ENCODE data around the gene DNAJC17.

Gene DNAJC17, protein sequence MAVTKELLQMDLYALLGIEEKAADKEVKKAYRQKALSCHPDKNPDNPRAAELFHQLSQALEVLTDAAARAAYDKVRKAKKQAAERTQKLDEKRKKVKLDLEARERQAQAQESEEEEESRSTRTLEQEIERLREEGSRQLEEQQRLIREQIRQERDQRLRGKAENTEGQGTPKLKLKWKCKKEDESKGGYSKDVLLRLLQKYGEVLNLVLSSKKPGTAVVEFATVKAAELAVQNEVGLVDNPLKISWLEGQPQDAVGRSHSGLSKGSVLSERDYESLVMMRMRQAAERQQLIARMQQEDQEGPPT

GRCh38 chr15:40807028-40807887 lies at the start of gene DNAJC17, which contains the start of gene ZFYVE19:
DNAJC17 (minus strand) TSS chr15:40807473; CDS start chr15:40807446, 27 bp downstream.
ZFYVE19 (plus strand) TSS chr15:40807089; CDS start chr15:40807590, 501 bp downstream.
- DNase-seq = peak; percentile 98

DNA sequence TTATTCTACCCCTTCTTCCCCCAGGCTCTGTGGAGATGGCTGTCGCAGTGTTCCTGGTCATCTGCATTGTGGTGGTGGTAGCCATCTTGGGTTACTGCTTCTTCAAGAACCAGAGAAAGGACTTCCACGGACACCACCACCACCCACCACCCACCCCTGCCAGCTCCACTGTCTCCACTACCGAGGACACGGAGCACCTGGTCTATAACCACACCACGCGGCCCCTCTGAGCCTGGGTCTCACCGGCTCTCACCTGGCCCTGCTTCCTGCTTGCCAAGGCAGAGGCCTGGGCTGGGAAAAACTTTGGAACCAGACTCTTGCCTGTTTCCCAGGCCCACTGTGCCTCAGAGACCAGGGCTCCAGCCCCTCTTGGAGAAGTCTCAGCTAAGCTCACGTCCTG lies 49.5 kb upstream of the DNAJC17 start:
- DNase-seq = no peak

- DNase-seq = no peak
Observed at GRCh38 chr15:40855706-40856234, 48.5 kb upstream of the DNAJC17 start.

GRCh38 chr15:40854161-40854560 lies 46.9 kb upstream of the DNAJC17 start:
- no peak for DNase-seq

- DNase-seq = no peak
Observed at GRCh38 chr15:40853241-40853890, 46.1 kb upstream of the DNAJC17 start.

- DNase-seq = no peak
Observed at GRCh38 chr15:40852529-40852928, 45.3 kb upstream of the DNAJC17 start.

GRCh38 chr15:40850576-40851112 lies 43.4 kb upstream of the DNAJC17 start:
- no peak for DNase-seq

DNA sequence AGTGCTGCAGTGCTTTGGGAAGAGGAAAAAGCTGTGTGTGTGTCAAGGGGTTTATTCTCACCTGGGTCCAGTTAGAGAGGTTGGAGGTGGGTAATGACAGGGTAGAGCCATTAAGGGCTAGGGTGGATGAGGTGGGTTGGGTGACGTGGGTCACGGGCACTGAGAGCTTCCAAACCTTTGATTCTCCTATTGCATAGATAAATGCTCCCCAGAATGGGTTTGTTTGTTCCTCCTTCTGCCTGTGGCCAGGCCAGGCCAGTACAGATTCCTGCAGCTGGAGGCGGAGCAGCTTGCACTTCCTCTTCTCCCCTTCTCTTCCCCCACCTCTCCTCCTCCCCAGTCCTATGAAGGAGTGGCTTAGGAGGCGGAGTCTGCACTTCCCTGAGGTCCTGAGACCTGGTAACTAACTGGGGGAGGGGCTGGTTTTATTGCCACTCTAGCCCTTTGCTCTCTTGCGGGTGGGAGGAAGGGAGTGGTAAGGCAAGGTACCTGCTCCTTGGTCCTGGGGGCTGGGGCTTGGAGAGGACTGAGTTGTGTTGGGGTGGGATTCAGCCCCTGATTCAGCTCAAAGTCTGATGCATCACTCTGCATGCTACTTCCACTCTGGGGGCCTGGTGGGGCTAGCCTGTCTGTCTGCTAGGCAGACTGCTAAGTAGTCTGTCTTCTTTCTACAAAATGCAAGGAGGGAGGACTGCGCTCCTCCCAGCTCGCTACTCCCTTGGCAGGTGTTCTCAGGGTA lies 40.1 kb upstream of the DNAJC17 start:
- DNase-seq = peak; percentile 98

DNA sequence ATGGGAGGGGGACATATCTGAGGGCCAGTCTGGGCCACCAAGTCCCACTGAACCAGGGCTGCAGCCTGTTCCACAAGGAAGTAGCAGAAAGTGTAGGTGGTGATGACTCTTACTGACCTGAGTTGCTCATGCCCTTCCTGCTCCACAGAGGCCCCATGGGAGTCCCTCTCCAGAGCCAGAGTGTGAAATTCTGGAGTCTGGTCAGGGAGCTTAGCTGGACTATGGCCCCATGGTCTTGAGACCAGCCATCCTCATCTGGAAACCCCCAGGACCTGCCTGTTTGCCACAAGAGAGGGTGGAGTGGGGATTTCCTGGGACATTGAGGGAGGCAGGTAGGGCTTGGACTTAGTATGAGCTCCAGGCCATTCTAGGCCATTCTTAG lies 39.6 kb upstream of the DNAJC17 start:
- no peak for DNase-seq

DNA sequence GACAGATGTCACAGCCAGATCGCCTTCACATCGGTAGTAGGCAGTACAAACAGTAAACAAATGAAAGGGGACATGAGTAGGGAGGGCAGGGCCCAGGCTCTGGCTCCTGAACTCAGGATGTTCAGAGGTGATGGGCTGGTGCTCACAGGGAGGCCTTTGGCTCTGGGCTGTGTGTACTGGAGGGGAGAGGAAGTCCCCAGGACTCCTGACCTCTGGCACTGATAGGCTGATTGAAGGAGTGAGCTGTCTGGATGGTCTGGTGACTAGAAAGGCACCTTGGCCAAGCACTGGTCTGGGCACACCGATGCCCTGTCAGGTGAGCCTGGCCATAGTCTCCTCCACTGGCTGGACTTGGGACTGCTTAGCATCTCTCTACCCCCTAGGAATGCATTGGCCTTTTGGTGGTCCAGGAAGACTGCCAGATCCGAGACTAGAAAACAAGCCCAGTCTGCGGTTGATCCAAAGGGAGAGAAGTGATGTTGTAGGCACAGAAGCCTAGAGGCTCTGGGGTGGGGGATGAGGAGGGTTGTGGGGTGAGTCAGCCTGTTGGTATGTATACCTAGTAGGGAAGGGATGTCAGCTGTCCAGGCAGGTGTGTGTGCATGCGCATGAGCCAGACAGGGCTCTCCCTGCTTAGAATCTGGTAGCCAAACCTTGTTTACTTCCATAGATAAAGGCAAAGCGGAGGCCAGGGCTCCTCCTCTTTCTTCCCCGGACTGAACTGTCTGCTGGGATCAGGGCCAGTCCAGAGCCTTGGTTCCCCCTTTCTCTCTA lies 38.4 kb upstream of the DNAJC17 start:
- no peak for DNase-seq

- no peak for DNase-seq
Observed at GRCh38 chr15:40845036-40845435, 37.8 kb upstream of the DNAJC17 start.

DNA sequence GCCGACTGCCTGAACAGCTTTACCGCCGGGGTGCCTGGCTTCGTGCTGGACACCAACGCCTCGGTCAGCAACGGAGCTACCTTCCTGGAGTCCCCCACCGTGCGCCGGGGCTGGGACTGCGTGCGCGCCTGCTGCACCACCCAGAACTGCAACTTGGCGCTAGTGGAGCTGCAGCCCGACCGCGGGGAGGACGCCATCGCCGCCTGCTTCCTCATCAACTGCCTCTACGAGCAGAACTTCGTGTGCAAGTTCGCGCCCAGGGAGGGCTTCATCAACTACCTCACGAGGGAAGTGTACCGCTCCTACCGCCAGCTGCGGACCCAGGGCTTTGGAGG lies 37.4 kb upstream of the DNAJC17 start:
- DNase-seq = no peak

DNA sequence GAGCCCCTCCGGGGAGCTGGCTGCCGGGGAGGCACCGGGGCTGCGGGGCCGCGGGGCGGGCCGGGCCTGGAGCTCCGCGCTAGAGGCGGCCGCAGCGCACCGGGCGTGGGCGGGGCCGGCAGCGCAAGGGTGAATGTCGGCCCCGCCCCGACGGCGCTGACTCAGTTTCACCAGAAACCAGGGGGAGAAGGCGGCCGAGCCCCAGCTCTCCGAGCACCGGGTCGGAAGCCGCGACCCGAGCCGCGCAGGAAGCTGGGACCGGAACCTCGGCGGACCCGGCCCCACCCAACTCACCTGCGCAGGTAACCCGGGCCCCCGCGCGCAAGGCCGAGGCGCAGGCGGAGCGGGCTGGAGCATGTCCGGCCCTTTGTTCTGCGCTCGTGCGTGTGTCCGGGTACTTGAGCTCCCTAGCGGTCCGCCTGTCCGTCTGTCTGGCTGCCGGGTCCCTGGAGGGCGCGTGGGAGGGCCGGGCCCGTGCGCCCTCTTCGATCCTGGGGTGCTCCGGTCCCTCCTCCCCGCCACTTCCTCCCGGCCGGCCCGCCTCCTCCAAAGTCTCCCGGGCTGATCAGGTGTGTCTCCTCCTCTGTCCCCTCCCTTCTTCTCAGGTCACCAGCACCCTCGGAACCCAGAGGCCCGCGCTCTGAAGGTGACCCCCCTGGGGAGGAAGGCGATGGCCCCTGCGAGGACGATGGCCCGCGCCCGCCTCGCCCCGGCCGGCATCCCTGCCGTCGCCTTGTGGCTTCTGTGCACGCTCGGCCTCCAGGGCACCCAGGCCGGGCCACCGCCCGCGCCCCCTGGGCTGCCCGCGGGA lies 36.8 kb upstream of the DNAJC17 start, which contains the start of gene SPINT1:
Gene SPINT1 (plus strand): TSS at position 164 of the 811 bp plus-strand sequence. CDS start 507 bp downstream, at position 671.
- no peak for DNase-seq

DNA sequence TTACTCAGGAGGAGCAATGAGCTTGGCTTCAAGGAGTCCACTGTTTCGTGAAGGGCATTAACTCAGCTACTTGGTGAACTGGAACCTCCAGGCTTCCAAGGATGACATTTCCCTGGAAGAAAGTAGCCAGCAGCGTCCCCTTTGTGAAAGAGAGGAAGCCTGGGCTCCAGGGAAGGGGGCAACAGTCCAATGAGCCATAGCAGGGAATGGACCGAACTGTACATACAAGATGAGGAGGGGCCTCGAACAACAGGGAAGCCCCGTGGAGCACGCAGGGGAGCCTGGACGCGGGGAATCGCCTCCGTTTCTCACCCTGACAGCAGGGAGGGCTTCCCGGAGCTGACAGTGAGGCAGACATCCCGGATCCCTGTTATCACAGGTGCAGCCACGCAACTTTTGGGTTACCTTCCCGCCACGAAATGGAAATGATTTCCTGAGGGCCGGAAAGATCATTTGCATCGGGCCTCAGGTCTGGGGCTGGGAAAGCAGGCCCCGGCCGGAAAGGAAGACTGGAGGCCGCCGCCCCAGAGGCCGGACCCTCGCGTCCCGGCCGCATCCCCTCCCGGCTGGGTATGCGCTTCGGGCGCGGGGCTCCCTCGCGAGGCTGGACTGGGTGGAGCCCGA lies 36.1 kb upstream of the DNAJC17 start:
- no peak for DNase-seq

DNA sequence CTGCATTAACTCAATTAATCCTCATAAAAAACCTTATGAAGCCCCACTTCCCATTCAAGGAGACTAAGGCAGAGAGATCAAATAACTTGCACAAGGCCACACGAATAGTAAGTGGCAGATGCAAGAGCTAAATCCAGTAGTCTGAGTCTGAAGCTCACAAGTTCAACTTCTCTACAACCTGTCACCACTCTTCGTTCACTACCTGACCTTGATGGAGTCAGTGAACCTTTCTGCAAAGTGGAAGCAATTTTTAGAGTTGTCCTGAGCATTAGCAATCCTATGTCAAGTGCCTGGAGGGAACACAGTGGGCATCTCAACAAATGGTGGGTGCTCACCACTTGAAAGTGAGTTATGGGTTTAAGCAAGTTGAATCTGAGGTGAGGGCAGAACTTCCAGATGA lies 34.5 kb upstream of the DNAJC17 start:
- no peak for DNase-seq

GRCh38 chr15:40838756-40839155 lies 31.5 kb upstream of the DNAJC17 start:
- DNase-seq = no peak

DNA sequence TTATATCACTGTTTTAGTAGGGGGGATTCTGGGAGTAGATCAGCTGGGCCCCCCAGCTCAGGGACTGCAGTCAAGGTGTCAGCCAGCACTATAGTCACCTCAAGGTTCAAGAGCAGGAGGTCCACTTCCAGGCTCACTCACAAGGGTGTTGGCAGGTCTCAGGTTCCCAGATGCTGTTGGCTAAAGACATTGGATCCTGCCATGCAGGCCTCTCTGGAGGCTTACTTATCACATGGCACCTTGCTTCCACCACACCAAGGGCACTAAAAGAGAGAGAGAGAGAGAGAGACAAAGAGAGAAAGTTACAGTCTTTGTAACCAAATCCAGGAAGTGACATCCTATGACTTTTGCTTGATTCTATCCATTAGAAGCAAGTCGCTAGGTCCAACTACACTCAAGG lies 28.7 kb upstream of the DNAJC17 start:
- no peak for DNase-seq

DNA sequence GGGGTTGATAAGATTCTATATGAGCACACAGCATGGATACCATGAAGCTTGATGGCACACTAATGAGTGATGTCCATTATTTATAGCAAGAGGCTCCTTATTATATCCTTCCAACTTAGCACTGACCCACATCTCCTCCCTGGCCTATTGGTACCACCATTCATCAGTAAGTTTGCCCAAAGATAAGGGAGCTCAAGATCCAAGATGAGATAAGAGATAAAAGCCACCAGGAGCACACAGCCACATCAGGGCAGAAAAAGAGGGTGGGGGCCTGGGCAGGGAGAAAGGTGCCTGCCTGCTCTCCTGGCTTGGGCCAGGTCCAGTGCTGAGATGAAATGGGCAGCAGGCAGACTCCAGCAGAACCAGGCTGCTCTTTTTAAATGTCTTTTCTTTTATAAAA lies 25.6 kb upstream of the DNAJC17 start:
- no peak for DNase-seq

GRCh38 chr15:40831861-40832260 lies 24.6 kb upstream of the DNAJC17 start:
- DNase-seq = no peak

- no peak for DNase-seq
Observed at GRCh38 chr15:40830884-40831283, 23.6 kb upstream of the DNAJC17 start.

Measured in OCI-M1 (cell line).